CD4-positive, alpha-beta T cell (primary cell): ENCODE measurements around the gene PRDX1. TPM values are rescaled to one million over a fixed set of nuclear protein-coding genes. Genes with fewer than 3 reads are reported as not detected.

ENCODE experiments used
- ATAC-seq: fragments of 200-7000 bp; cut with Tn5 transposase; one replicate; pipeline ENCODE4 v1.10.0; 2022; ENCODE audit warnings: mild to moderate bottlenecking; ENCODE audit not compliant: poor library complexity
- CTCF ChIA-PET: fragments of 350-600 bp; sonication (Branson Sonifier 250); formaldehyde crosslinking; loops from one replicate; lab custom pipeline; 2021; ENCODE audit warnings: antibody characterized with exemption, inconsistent platforms; lab: Charles Lee
- POLR2A ChIA-PET: fragments of 350-600 bp; sonication (Branson Sonifier 250); formaldehyde crosslinking; loops from one replicate; lab custom pipeline; 2021; ENCODE audit warnings: antibody characterized with exemption, inconsistent platforms; lab: Charles Lee
- DNase-seq, 14 experiments: peaks; one replicate each; pipeline ENCODE4 v3.0.0-alpha.2; 2013 to 2020; ENCODE audit warnings: mixed read lengths in 2 of 14
- H3K27ac ChIP-seq, 2 donors: one replicate each; pipeline versions ENCODE4 v1.5.1 to v1.7.0; 2013; ENCODE audit warnings: low read length in 2 of 2, low read depth in 1 of 2, mild to moderate bottlenecking in 1 of 2
- H3K27me3 ChIP-seq, 2 experiments: 1 replicate in 1 of 2; 2 replicates in 1 of 2; pipeline versions ENCODE4 v1.6.1 to v1.7.0; 2013; ENCODE audit warnings: low read length in 2 of 2, control low read depth in 1 of 2, mild to moderate bottlenecking in 1 of 2, moderate library complexity in 1 of 2; ENCODE audit not compliant: insufficient read depth in 2 of 2, control insufficient read depth in 1 of 2
- H3K36me3 ChIP-seq: one replicate; pipeline ENCODE4 v1.6.1; 2013; ENCODE audit warnings: low read length, control low read depth; ENCODE audit not compliant: insufficient read depth
- H3K4me1 ChIP-seq: one replicate; pipeline ENCODE4 v1.6.1; 2013; ENCODE audit warnings: low read length, control low read depth; ENCODE audit not compliant: insufficient read depth
- H3K4me3 ChIP-seq: one replicate; pipeline ENCODE4 v1.5.1; 2013; ENCODE audit warnings: mild to moderate bottlenecking, low read length, moderate library complexity
- H3K9me3 ChIP-seq, 2 experiments: 1 replicate in 1 of 2; 2 replicates in 1 of 2; pipeline versions ENCODE4 v1.6.1 to v1.7.0; 2013; ENCODE audit warnings: low read length in 2 of 2, mild to moderate bottlenecking in 2 of 2, control low read depth in 1 of 2, moderate library complexity in 1 of 2; ENCODE audit not compliant: control insufficient read depth in 1 of 2, insufficient read depth in 1 of 2
- H3K27ac Mint-ChIP-seq: one replicate; pipeline ENCODE4 v1.8.0; 2020; ENCODE audit warnings: mixed read lengths
- H3K27me3 Mint-ChIP-seq: one replicate; pipeline ENCODE4 v1.8.0; 2021; ENCODE audit warnings: mixed read lengths
- H3K36me3 Mint-ChIP-seq: one replicate; pipeline ENCODE4 v1.8.0; 2021; ENCODE audit warnings: low read depth, mixed read lengths
- H3K4me1 Mint-ChIP-seq: one replicate; pipeline ENCODE4 v1.8.0; 2021; ENCODE audit warnings: low read depth, mixed read lengths
- H3K4me3 Mint-ChIP-seq: one replicate; pipeline ENCODE4 v1.8.0; 2020; ENCODE audit warnings: mild to moderate bottlenecking, mixed read lengths
- H3K9me3 Mint-ChIP-seq: one replicate; pipeline ENCODE4 v1.8.0; 2020; ENCODE audit warnings: mixed read lengths
- CTCF ChIP-seq: fragments of 200-600 bp; IDR thresholded peaks from one replicate; pipeline ENCODE4 v1.8.0; 2022; ENCODE audit warnings: antibody characterized with exemption, mild to moderate bottlenecking
- intact Hi-C, 2 experiments: fragments of 100-400 bp; cut with DNase I in 1 of 2; cut with micrococcal nuclease in 1 of 2; formaldehyde crosslinking; loops; one replicate each; pipeline versions ENCODE4 v1.15.1 to v1.9.0; 2023 to 2025; cut with DNase I, micrococcal nuclease
- total RNA-seq, 174 experiments: library from RNA in 2 of 174; stranded (reverse) in 2 of 174; gene quantifications; one replicate each; pipeline ENCODE4 v1.2.3 and lab custom pipeline; 2021 to 2026

Gene PRDX1
- total RNA-seq, 2 experiments from 2014 or later = 18.1 to 24.1 TPM

DNA sequence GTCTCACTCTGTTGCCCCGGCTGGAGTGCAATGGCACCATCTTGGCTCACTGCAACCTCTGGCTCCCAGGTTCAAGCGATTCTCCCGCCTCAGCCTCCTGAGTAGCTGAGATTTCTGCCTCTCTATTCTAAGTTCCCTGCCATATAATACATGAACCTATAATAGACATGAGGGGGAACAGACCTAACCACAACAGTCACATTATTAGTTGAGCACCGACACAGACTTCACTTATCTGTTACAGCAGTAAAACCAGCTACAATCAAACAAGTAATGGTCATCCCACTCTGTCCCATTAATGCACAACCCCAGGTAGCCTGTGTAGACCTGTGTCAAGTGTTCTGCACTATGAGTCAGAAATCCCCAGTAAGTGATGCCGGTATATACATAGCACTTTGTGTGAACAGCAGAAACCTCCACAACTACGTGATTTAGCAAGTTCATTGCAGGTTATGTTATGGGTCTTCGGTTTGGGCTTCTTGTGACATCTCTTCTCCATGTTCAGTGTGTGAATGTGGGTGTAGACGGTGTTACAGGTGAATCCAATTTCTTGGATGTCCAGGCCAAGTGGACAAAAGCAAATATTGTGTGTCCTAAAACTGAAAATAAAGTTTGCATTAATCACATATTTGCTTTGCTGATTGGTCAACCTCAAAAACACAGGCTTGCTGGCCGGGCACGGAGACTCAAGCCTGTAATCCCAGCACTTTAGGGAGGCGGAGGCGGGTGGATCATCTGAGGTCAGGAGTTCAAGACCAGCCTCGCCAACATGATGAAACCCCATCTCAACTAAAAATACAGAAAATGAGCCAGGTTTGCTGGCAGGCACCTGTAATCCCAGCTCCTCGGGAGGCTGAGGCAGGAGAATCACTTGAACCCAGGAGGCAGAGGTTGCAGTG lies 18.0 kb downstream of the PRDX1 start:
- POLR2A ChIA-PET = no interaction called here
- DNase-seq (no peak), ATAC-seq (no peak)
- no peak overlapping the region for H3K27ac Mint-ChIP-seq
- H3K36me3 Mint-ChIP-seq = peaks cover 12% of the 10 kb centered on the region
- Histone ChIP-seq H3K36me3 (peaks cover 11% of the 10 kb centered on the region), H3K27ac (no peak overlapping the region), H3K27me3 (no peaks in the 10 kb centered on the region), H3K4me1 (peaks cover 23% of the 10 kb centered on the region), H3K4me3 (no peak overlapping the region), H3K9me3 (no peaks in the 10 kb centered on the region)
- peaks cover 33% of the 10 kb centered on the region for H3K4me1 Mint-ChIP-seq
- no peaks in the 10 kb centered on the region for H3K9me3 Mint-ChIP-seq
- CTCF ChIA-PET = no interaction called here
- intact Hi-C loops = loop anchor here (1.0 to 5.0 kb wide), 2 partner anchors 18 to 184 kb away; partner anchors contain the start of genes GPBP1L1 (in 1 of the 2), PRDX1 (in 1 of the 2) and TMEM69 (in 1 of the 2)
- no peaks in the 10 kb centered on the region for H3K27me3 Mint-ChIP-seq
- no peak for TF ChIP-seq CTCF
- no peak overlapping the region for H3K4me3 Mint-ChIP-seq

GRCh38 chr1:45501505-45501859 lies 20.2 kb downstream of the PRDX1 start:
- ATAC-seq (no peak), DNase-seq (no peak)
- Mint-ChIP-seq H3K9me3 (no peaks in the 10 kb centered on the region), H3K4me1 (peaks cover 36% of the 10 kb centered on the region), H3K4me3 (peak overlapping the region; percentile 84), H3K27me3 (no peaks in the 10 kb centered on the region), H3K27ac (no peak overlapping the region), H3K36me3 (no peaks in the 10 kb centered on the region)
- no peak for TF ChIP-seq CTCF
- H3K27ac ChIP-seq = no peak overlapping the region
- H3K4me3 ChIP-seq = no peak overlapping the region
- no peaks in the 10 kb centered on the region for H3K9me3 ChIP-seq
- ChIA-PET CTCF (interaction anchor here (0.7 to 1.4 kb wide), 3 partner anchors 11 to 198 kb away, joined by 3 to 11 read pairs (median 4); no protein-coding TSS in a partner anchor), POLR2A (interaction anchor here (1.7 to 3.4 kb wide), 3 partner anchors 9 to 693 kb away, joined by 5 to 59 read pairs (median 14); partner anchors contain the start of genes BTBD19 and PRDX1)
- peaks cover 4% of the 10 kb centered on the region for H3K36me3 ChIP-seq
- H3K4me1 ChIP-seq = peaks cover 24% of the 10 kb centered on the region
- no peaks in the 10 kb centered on the region for H3K27me3 ChIP-seq
- intact Hi-C loops = loop anchor here (2.0 to 5.0 kb wide), 3 partner anchors 161 to 186 kb away; partner anchors contain the start of genes GPBP1L1 (in 2 of the 2), MUTYH (in 1 of the 2), TMEM69 (in 1 of the 2) and TOE1 (in 1 of the 2)

- H3K27ac Mint-ChIP-seq = peak overlapping the region; percentile 83
- intact Hi-C loops = loop anchor here in 1 of 2 experiments (10.0 kb wide), 1 partner anchor 725 kb away; the partner anchor contains the start of gene RPS8
Measured at GRCh38 chr1:45499415-45499769, 22.3 kb downstream of the PRDX1 start.

More at GRCh38 chr1:45499415-45499769, 22.3 kb downstream of the PRDX1 start:
- Histone ChIP-seq H3K36me3 (peaks cover 4% of the 10 kb centered on the region), H3K4me1 (peaks cover 24% of the 10 kb centered on the region), H3K9me3 (no peaks in the 10 kb centered on the region), H3K27ac (peak overlapping the region; percentile 0 to 53), H3K27me3 (no peaks in the 10 kb centered on the region), H3K4me3 (peak overlapping the region; percentile 80)
- peak overlapping the region; percentile 96 for H3K4me3 Mint-ChIP-seq
- H3K9me3 Mint-ChIP-seq = no peaks in the 10 kb centered on the region
- no peaks in the 10 kb centered on the region for H3K27me3 Mint-ChIP-seq
- ChIA-PET CTCF (interaction anchor here (0.6 to 1.8 kb wide), 8 partner anchors 8 to 1463 kb away, joined by 3 to 8 read pairs (median 4); partner anchors contain the start of genes AKR1A1, MUTYH, PLK3 and TESK2), POLR2A (interaction anchor here (0.7 to 3.4 kb wide), 21 partner anchors 8 to 825 kb away, joined by 3 to 59 read pairs (median 8); partner anchors contain the start of genes AKR1A1, BTBD19, EIF2B3 and GPBP1L1)
- H3K36me3 Mint-ChIP-seq = no peaks in the 10 kb centered on the region
- ATAC-seq (no peak), DNase-seq (peak in 1 of 14 experiments; percentile 23)
- peaks cover 36% of the 10 kb centered on the region for H3K4me1 Mint-ChIP-seq
- no peak for TF ChIP-seq CTCF
